Testis (tissue), 2 donors: Measurements from ENCODE around the gene DDN.

Experiments
- POLR2A ChIP-seq: fragments of 450-650 bp; IDR thresholded peaks from one replicate; pipeline ENCODE4 v1.6.1; 2017; ENCODE audit warnings: antibody characterized with exemption, mild to moderate bottlenecking, moderate library complexity
- TF ChIP-seq, protein P1 (sequence below), 3 experiments: fragments of 450-650 bp in 2 of 3; fragments of 200-600 bp in 1 of 3; sonication (generic) in 1 of 3; IDR thresholded peaks; one replicate each; pipeline ENCODE4 v1.5.1; 2016 to 2019; ENCODE audit warnings: antibody characterized with exemption in 3 of 3, mild to moderate bottlenecking in 2 of 3, moderate library complexity in 1 of 3

DNA sequence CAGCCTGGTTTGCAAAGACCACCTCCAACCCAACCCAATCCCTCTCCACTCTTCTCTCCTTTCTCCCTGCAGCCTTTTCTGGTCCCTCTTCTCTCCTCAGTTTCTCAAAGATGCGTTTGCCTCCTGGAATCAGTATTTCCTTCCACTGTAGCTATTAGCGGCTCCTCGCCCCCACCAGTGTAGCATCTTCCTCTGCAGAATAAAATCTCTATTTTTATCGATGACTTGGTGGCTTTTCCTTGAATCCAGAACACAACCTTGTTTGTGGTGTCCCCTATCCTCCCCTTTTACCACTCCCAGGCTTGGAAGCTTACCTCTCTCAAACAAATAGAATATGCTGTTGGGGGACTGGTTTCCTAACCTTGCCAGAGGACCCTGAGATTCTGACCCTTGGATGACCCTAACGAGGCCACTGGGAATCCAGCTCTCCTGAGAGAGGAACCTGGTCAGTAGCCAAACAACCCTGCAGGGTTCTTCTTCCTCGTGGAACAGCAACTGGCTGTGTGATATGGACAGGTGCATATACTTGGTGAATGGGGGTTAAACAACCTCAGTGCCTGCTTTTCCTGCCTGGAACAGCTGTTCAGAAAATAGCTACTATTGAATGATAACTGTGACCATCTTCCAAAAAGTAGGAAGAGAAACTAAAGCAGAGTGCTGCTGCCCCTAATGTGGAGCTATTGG is 16.6 kb downstream of the DDN start:
- no peak for TF ChIP-seq POLR2A
- TF ChIP-seq, protein P1, sequence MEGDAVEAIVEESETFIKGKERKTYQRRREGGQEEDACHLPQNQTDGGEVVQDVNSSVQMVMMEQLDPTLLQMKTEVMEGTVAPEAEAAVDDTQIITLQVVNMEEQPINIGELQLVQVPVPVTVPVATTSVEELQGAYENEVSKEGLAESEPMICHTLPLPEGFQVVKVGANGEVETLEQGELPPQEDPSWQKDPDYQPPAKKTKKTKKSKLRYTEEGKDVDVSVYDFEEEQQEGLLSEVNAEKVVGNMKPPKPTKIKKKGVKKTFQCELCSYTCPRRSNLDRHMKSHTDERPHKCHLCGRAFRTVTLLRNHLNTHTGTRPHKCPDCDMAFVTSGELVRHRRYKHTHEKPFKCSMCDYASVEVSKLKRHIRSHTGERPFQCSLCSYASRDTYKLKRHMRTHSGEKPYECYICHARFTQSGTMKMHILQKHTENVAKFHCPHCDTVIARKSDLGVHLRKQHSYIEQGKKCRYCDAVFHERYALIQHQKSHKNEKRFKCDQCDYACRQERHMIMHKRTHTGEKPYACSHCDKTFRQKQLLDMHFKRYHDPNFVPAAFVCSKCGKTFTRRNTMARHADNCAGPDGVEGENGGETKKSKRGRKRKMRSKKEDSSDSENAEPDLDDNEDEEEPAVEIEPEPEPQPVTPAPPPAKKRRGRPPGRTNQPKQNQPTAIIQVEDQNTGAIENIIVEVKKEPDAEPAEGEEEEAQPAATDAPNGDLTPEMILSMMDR (IDR thresholded peaks at IDR 0.05), result no peak
